A549 (cell line): Measurements from ENCODE around the gene ITGBL1.

Source experiments
- BHLHE40 ChIP-seq: IDR thresholded peaks from 2 replicates; pipeline ENCODE4 v1.6.1; 2012; ENCODE audit warnings: low read depth, low read length, inconsistent platforms
- CEBPB ChIP-seq, 2 experiments: fragments of >200 bp in 1 of 2; sonication (Bioruptor Twin) in 1 of 2; formaldehyde crosslinking in 1 of 2; IDR thresholded peaks; 2 replicates each; pipeline ENCODE4 v1.6.1; 2012 to 2016
- CHD4 ChIP-seq: fragments of 200-600 bp; sonication (generic); IDR thresholded peaks from 2 replicates; pipeline ENCODE4 v1.6.1; 2016; ENCODE audit warnings: antibody characterized with exemption, mild to moderate bottlenecking, borderline replicate concordance
- JUN ChIP-seq, 2 experiments: fragments of >200 bp; sonication (Bioruptor Twin); formaldehyde crosslinking; IDR thresholded peaks; 2 replicates in 1 of 2; 3 replicates in 1 of 2; pipeline ENCODE4 v1.6.1; 2016 to 2017
- POLR2A ChIP-seq: IDR thresholded peaks from 2 replicates; pipeline ENCODE4 v1.6.1; 2012; ENCODE audit warnings: mild to moderate bottlenecking, low read length
- POLR2AphosphoS2 ChIP-seq: conservative IDR thresholded peaks from 2 replicates; pipeline ENCODE4 v1.6.1; 2012; ENCODE audit warnings: low read length, improper control_type of control experiment, inconsistent platforms
- SMC3 ChIP-seq: fragments of >200 bp; sonication (Bioruptor Twin); formaldehyde crosslinking; IDR thresholded peaks from 3 replicates; pipeline ENCODE4 v1.6.1; 2018; ENCODE audit warnings: inconsistent platforms
- TP53 ChIP-seq: fragments of 250-450 bp; sonication (Bioruptor Pico); IDR thresholded peaks from 2 replicates; pipeline ENCODE4 v1.5.0; 2021; ENCODE audit warnings: mild to moderate bottlenecking, moderate library complexity
- TF ChIP-seq, protein P1 (sequence below): fragments of >200 bp; sonication (Bioruptor Twin); formaldehyde crosslinking; IDR thresholded peaks from 3 replicates; pipeline ENCODE4 v1.5.1; 2016
- TF ChIP-seq, protein P2 (sequence below): fragments of 200-600 bp; sonication (generic); IDR thresholded peaks from 2 replicates; pipeline ENCODE4 v1.6.1; 2016; ENCODE audit warnings: antibody characterized with exemption, mild to moderate bottlenecking, moderate library complexity
- TF ChIP-seq, protein P3 (sequence below): fragments of 450-650 bp; IDR thresholded peaks from 2 replicates; pipeline ENCODE4 v1.6.1; 2014; ENCODE audit warnings: antibody characterized with exemption

DNA sequence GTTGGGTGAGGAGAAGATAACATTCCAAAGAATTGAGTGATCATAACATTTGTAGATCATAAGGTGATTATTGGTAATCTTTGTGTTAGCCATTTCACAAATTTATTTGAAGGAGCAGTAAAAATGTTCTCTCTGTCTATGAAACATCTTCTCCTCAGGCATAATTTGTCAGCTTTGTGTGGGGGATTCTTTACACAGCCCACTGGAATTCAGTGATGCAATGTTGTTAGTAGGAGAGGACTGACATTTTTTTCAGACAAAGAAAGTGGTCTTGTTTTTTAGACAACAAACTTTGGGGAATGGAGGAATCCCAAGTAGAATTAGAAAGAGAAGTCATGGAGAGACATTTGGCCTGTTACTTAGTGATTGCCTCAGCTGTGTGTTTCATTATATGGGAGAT, 100.3 kb downstream of the ITGBL1 start:
- TF ChIP-seq, protein P1, sequence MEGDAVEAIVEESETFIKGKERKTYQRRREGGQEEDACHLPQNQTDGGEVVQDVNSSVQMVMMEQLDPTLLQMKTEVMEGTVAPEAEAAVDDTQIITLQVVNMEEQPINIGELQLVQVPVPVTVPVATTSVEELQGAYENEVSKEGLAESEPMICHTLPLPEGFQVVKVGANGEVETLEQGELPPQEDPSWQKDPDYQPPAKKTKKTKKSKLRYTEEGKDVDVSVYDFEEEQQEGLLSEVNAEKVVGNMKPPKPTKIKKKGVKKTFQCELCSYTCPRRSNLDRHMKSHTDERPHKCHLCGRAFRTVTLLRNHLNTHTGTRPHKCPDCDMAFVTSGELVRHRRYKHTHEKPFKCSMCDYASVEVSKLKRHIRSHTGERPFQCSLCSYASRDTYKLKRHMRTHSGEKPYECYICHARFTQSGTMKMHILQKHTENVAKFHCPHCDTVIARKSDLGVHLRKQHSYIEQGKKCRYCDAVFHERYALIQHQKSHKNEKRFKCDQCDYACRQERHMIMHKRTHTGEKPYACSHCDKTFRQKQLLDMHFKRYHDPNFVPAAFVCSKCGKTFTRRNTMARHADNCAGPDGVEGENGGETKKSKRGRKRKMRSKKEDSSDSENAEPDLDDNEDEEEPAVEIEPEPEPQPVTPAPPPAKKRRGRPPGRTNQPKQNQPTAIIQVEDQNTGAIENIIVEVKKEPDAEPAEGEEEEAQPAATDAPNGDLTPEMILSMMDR, result no peak
- no peak for TF ChIP-seq BHLHE40
- no peak for TF ChIP-seq SMC3
- TF ChIP-seq CEBPB (IDR thresholded peaks at IDR 0.05), result no peak
- TF ChIP-seq, protein P2, sequence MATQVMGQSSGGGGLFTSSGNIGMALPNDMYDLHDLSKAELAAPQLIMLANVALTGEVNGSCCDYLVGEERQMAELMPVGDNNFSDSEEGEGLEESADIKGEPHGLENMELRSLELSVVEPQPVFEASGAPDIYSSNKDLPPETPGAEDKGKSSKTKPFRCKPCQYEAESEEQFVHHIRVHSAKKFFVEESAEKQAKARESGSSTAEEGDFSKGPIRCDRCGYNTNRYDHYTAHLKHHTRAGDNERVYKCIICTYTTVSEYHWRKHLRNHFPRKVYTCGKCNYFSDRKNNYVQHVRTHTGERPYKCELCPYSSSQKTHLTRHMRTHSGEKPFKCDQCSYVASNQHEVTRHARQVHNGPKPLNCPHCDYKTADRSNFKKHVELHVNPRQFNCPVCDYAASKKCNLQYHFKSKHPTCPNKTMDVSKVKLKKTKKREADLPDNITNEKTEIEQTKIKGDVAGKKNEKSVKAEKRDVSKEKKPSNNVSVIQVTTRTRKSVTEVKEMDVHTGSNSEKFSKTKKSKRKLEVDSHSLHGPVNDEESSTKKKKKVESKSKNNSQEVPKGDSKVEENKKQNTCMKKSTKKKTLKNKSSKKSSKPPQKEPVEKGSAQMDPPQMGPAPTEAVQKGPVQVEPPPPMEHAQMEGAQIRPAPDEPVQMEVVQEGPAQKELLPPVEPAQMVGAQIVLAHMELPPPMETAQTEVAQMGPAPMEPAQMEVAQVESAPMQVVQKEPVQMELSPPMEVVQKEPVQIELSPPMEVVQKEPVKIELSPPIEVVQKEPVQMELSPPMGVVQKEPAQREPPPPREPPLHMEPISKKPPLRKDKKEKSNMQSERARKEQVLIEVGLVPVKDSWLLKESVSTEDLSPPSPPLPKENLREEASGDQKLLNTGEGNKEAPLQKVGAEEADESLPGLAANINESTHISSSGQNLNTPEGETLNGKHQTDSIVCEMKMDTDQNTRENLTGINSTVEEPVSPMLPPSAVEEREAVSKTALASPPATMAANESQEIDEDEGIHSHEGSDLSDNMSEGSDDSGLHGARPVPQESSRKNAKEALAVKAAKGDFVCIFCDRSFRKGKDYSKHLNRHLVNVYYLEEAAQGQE, result no peak
- TF ChIP-seq TP53, result no peak
- TF ChIP-seq JUN (IDR thresholded peaks at IDR 0.05), result no peak
- TF ChIP-seq POLR2A, result no peak
- TF ChIP-seq CHD4, result no peak
- TF ChIP-seq POLR2AphosphoS2, result no peak
- TF ChIP-seq, protein P3, sequence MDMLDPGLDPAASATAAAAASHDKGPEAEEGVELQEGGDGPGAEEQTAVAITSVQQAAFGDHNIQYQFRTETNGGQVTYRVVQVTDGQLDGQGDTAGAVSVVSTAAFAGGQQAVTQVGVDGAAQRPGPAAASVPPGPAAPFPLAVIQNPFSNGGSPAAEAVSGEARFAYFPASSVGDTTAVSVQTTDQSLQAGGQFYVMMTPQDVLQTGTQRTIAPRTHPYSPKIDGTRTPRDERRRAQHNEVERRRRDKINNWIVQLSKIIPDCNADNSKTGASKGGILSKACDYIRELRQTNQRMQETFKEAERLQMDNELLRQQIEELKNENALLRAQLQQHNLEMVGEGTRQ, result no peak
